ENCODE results near the gene AVEN. TPM values are rescaled to one million over a fixed set of nuclear protein-coding genes. Genes with fewer than 3 reads are reported as not detected.
"Not testable (repeated sequence)": the region's sequence is repeated elsewhere in the genome, so short reads cannot be mapped to it uniquely, and the experiment has no call there.

Gene AVEN
- polyA plus RNA-seq, 5 donors = 13.9 to 20.0 (median 14.9) TPM

GRCh38 chr15:34043813-34044212, 4.8 kb upstream of the AVEN start:
- DNase-seq = no peak

GRCh38 chr15:34043391-34043790, 4.4 kb upstream of the AVEN start:
- no peak for DNase-seq

GRCh38 chr15:34039790-34040113, 748 bp upstream of the AVEN start:
- no peak for DNase-seq

- DNase-seq = peak; percentile 79 to 80
Measured at GRCh38 chr15:34038023-34038870, 757 bp downstream of the AVEN start.

GRCh38 chr15:34031987-34032760, 6.8 kb downstream of the AVEN start:
- no peak for DNase-seq

GRCh38 chr15:34027606-34028005, 11.4 kb downstream of the AVEN start:
- no peak for DNase-seq

GRCh38 chr15:34025252-34025651, 13.8 kb downstream of the AVEN start:
- DNase-seq = no peak

- DNase-seq = no peak
Measured at GRCh38 chr15:34023907-34024306, 15.1 kb downstream of the AVEN start.

- no peak for DNase-seq
Measured at GRCh38 chr15:34019369-34019990, 19.5 kb downstream of the AVEN start.

- DNase-seq = not testable (repeated sequence)
Measured at GRCh38 chr15:34018738-34019137, 20.3 kb downstream of the AVEN start.

GRCh38 chr15:34018021-34018645, 20.9 kb downstream of the AVEN start:
- DNase-seq = no peak

GRCh38 chr15:34014556-34014955, 24.4 kb downstream of the AVEN start:
- DNase-seq = no peak

- DNase-seq = no peak
Measured at GRCh38 chr15:34013746-34014145, 25.3 kb downstream of the AVEN start.

GRCh38 chr15:34012461-34013028, 26.5 kb downstream of the AVEN start:
- DNase-seq = no peak

GRCh38 chr15:34011481-34011880, 27.5 kb downstream of the AVEN start:
- DNase-seq = no peak

GRCh38 chr15:34010921-34011320, 28.1 kb downstream of the AVEN start:
- no peak for DNase-seq

- DNase-seq = no peak
Measured at GRCh38 chr15:34009656-34010055, 29.3 kb downstream of the AVEN start.

- DNase-seq = no peak
Measured at GRCh38 chr15:34006381-34006780, 32.6 kb downstream of the AVEN start.

GRCh38 chr15:34001536-34001935, 37.5 kb downstream of the AVEN start:
- DNase-seq = no peak

- not testable (repeated sequence) for DNase-seq
Measured at GRCh38 chr15:33995666-33996065, 43.3 kb downstream of the AVEN start.

GRCh38 chr15:33994005-33994615, 44.9 kb downstream of the AVEN start:
- no peak for DNase-seq

All from right lung (tissue), 5 donors.